GM13976 (cell line): Measurements from ENCODE around the gene ALKBH4.
"Not testable (repeated sequence)": the region's sequence is repeated elsewhere in the genome, so short reads cannot be mapped to it uniquely, and the experiment has no call there.

Experiments
- DNase-seq: peaks from one replicate; pipeline ENCODE4 v3.0.0; 2012; ENCODE audit warnings: low spot score
- in situ Hi-C: fragments of 300-500 bp; cut with MboI; formaldehyde crosslinking; loops from one replicate; pipeline ENCODE4 v1.12.0; 2022; ENCODE audit warnings: low sequenced_read_pairs, mixed read lengths, inconsistent platforms; ENCODE audit not compliant: unreplicated experiment
- TF ChIP-seq, protein P1 (sequence below): IDR thresholded peaks from 2 replicates; pipeline ENCODE4 v1.5.1; 2012; ENCODE audit warnings: borderline replicate concordance, mild to moderate bottlenecking; ENCODE audit not compliant: insufficient read depth; ENCODE audit errors: extremely low read depth, missing control alignments, control extremely low read depth

Gene ALKBH4

GRCh38 chr7:102456327-102456726 is 8.3 kb downstream of the ALKBH4 start:
- no peak for DNase-seq
- in situ Hi-C loops = no loop called here
- TF ChIP-seq, protein P1, sequence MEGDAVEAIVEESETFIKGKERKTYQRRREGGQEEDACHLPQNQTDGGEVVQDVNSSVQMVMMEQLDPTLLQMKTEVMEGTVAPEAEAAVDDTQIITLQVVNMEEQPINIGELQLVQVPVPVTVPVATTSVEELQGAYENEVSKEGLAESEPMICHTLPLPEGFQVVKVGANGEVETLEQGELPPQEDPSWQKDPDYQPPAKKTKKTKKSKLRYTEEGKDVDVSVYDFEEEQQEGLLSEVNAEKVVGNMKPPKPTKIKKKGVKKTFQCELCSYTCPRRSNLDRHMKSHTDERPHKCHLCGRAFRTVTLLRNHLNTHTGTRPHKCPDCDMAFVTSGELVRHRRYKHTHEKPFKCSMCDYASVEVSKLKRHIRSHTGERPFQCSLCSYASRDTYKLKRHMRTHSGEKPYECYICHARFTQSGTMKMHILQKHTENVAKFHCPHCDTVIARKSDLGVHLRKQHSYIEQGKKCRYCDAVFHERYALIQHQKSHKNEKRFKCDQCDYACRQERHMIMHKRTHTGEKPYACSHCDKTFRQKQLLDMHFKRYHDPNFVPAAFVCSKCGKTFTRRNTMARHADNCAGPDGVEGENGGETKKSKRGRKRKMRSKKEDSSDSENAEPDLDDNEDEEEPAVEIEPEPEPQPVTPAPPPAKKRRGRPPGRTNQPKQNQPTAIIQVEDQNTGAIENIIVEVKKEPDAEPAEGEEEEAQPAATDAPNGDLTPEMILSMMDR = no peak

DNA sequence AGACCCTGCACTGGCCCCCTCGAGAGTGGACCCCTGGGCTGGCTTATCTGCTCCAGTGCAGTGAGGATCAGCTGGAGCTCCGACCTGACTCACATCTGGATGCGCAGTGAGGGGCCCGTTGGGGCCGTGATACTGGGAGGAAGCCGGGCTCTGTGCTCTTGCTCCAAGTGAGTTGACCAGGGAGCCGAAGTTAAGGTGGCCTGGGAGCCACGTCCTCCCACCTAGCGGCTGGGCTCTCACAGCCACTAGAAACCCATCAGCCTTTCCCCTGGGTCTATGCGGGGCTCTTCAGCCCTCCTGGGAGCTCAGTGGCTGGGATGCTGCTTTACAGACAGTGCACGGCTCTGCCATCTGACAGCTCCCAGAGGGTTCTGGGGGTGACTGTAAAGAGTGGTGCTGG is 9.1 kb downstream of the ALKBH4 start:
- no peak for DNase-seq
- in situ Hi-C loops = no loop called here
- TF ChIP-seq, protein P1 = no peak

DNA sequence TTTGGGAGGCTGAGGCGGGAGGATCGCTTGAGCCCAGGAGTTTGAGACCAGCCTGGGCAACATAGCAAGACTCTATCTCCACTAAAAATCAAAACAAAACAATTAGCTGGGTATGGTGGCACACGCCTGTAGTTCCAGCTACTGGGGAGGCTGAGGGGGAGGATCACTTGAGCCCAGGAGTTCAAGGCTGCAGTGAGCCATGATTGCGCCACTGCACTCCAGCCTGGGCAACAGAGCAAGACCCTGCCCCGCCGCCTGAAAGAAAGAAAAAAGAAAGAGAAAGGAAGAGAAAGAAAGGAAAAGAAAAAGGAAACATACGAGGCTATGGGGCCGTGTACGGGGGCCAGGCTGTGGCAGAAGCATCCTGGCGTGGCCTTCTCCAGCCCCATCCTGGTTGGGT is 9.7 kb downstream of the ALKBH4 start:
- in situ Hi-C loops, DNase-seq: not testable (repeated sequence)

GRCh38 chr7:102454468-102454867 is 10.2 kb downstream of the ALKBH4 start:
- in situ Hi-C loops = no loop called here

GRCh38 chr7:102453319-102453718 is 11.3 kb downstream of the ALKBH4 start:
- TF ChIP-seq, protein P1 = no peak
- in situ Hi-C loops = no loop called here
- DNase-seq = no peak

More at GRCh38 chr7:102454468-102454867, 10.2 kb downstream of the ALKBH4 start:
- TF ChIP-seq, protein P1 = no peak
- no peak for DNase-seq

GRCh38 chr7:102452451-102452850 is 12.2 kb downstream of the ALKBH4 start:
- in situ Hi-C loops = no loop called here
- DNase-seq = no peak
- TF ChIP-seq, protein P1 = no peak

DNA sequence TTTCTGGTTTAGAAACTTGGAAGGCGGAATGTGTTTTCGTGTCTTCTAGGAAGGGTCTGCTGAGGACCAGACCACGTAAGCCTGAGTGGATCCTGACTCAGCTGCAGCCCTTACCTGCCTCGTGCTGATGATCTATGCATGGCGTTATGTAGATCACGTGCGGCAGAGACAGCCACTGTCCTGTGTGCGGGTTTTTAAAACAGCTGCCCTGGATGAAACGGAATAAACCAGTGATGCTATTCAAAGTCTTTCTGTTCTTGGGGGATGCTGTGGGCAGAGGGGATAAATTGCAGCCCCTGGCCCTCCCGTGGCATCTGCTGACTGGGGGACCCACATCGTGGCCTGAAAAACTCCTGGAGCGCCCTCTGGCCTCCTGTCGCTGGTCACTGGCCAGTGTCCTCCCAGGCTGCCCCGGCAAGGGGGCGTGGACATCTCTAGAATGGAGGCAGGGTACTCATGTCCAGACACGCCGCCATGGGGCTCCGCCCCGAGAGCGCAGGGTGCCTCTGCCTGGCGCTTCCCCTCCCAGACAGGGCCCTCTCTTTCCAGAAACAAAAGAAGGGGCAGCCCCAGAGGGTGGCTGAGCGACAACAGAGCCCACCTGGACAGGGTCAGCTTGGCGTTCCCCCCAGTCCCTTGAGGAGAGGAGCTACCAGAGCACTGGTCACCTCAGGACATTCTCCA is 13.2 kb downstream of the ALKBH4 start:
- DNase-seq = no peak
- TF ChIP-seq, protein P1 = no peak
- in situ Hi-C loops = no loop called here
